A549 (cell line): ENCODE measurements around the gene KRT33A.

Experiments
- CTCF ChIP-seq: fragments of >200 bp; sonication (Bioruptor Twin); formaldehyde crosslinking; IDR thresholded peaks from 3 replicates; pipeline ENCODE4 v1.5.1; 2016
- HMGXB4 ChIP-seq: fragments of 250-450 bp; sonication (Bioruptor Pico); IDR thresholded peaks from 2 replicates; pipeline ENCODE4 v1.5.0; 2021; ENCODE audit warnings: mild to moderate bottlenecking, moderate library complexity, borderline replicate concordance
- JUN ChIP-seq, 2 experiments: fragments of >200 bp; sonication (Bioruptor Twin); formaldehyde crosslinking; IDR thresholded peaks; 2 replicates in 1 of 2; 3 replicates in 1 of 2; pipeline ENCODE4 v1.6.1; 2016 to 2017
- MAX ChIP-seq: IDR thresholded peaks from 2 replicates; pipeline ENCODE4 v1.6.1; 2012
- POLR2A ChIP-seq: IDR thresholded peaks from 2 replicates; pipeline ENCODE4 v1.6.1; 2012; ENCODE audit warnings: mild to moderate bottlenecking, low read length
- USF2 ChIP-seq: fragments of 450-650 bp; IDR thresholded peaks from 2 replicates; pipeline ENCODE4 v1.6.1; 2014; ENCODE audit warnings: antibody characterized with exemption

- TF ChIP-seq HMGXB4 (CRISPR knock-in tag) (no peak), CTCF (no peak), POLR2A (no peak), USF2 (no peak), MAX (no peak), JUN (IDR thresholded peaks at IDR 0.05) (no peak)
These were observed 25.5 kb downstream of the KRT33A start for GRCh38 chr17:41325126-41325525.
